Activated naive CD4-positive, alpha-beta T cell treated with anti-CD3 and anti-CD28 coated beads, Interleukin-2, amount 50 U/mL, for 24 hours (primary cell): ENCODE data around the gene PSAP.

ENCODE experiments used
- H3K27ac Mint-ChIP-seq: one replicate; pipeline ENCODE4 v1.8.0; 2021; ENCODE audit warnings: mild to moderate bottlenecking, mixed read lengths
- H3K27me3 Mint-ChIP-seq: one replicate; pipeline ENCODE4 v1.8.0; 2021; ENCODE audit warnings: mixed read lengths
- H3K36me3 Mint-ChIP-seq: one replicate; pipeline ENCODE4 v1.8.0; 2021; ENCODE audit warnings: mixed read lengths
- H3K4me1 Mint-ChIP-seq: one replicate; pipeline ENCODE4 v1.8.0; 2021; ENCODE audit warnings: mixed read lengths
- H3K4me3 Mint-ChIP-seq: one replicate; pipeline ENCODE4 v1.8.0; 2021; ENCODE audit warnings: mild to moderate bottlenecking, mixed read lengths
- H3K9me3 Mint-ChIP-seq: one replicate; pipeline ENCODE4 v1.8.0; 2021; ENCODE audit warnings: mixed read lengths

PSAP gene

DNA sequence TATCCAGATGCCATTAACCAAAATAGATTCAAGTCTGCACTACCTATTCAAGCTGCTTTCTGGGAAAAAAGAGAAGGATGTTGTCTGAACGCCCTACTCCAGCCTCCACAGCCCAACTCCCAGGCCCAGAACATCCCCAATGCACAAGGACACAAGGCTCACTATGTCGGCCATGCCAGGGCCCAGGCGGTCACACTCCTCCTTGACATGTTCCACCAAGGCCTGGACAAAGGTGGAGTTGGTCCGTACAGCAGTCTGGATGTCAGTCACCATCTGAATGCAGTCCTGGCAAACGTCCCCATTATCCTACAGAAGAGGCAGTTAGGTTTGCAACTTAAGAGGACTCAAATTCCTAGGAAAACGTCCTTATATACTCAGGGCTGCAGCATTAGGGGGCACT is 23.2 kb downstream of the PSAP start:
- Mint-ChIP-seq H3K4me3 (no peak overlapping the region), H3K27ac (no peak overlapping the region), H3K4me1 (no peaks in the 10 kb centered on the region), H3K36me3 (peaks cover 17% of the 10 kb centered on the region), H3K9me3 (no peaks in the 10 kb centered on the region), H3K27me3 (no peaks in the 10 kb centered on the region)

- peaks cover 12% of the 10 kb centered on the region for H3K36me3 Mint-ChIP-seq
- H3K4me1 Mint-ChIP-seq, result no peaks in the 10 kb centered on the region
Observed at GRCh38 chr10:71825217-71825616, 25.8 kb downstream of the PSAP start.

DNA sequence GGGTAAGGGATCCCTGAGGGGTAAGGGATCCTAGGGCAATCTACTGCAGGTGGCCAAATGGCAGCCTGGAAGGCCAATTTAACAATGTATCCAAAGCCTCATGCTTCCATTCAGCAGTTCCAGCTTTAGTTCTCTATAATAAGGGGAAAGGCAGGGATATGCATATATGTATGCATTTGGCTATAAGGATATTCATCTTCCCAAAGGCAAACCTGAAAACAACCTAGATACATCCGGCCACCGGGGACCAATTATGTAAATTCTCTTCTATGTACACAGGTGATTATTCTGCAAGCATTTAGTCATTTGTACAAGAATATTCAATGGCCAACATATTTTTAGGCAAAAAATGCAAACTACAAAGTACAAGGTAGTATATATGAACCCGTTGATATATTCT is 26.7 kb downstream of the PSAP start:
- H3K4me1 Mint-ChIP-seq, result no peaks in the 10 kb centered on the region
- no peaks in the 10 kb centered on the region for H3K27me3 Mint-ChIP-seq
- H3K4me3 Mint-ChIP-seq, result no peak overlapping the region
- peaks cover 12% of the 10 kb centered on the region for H3K36me3 Mint-ChIP-seq
- H3K27ac Mint-ChIP-seq, result no peak overlapping the region
- no peaks in the 10 kb centered on the region for H3K9me3 Mint-ChIP-seq

More at GRCh38 chr10:71825217-71825616, 25.8 kb downstream of the PSAP start:
- H3K27me3 Mint-ChIP-seq, result no peaks in the 10 kb centered on the region
- no peak overlapping the region for H3K27ac Mint-ChIP-seq
- H3K9me3 Mint-ChIP-seq, result no peaks in the 10 kb centered on the region
- no peak overlapping the region for H3K4me3 Mint-ChIP-seq

DNA sequence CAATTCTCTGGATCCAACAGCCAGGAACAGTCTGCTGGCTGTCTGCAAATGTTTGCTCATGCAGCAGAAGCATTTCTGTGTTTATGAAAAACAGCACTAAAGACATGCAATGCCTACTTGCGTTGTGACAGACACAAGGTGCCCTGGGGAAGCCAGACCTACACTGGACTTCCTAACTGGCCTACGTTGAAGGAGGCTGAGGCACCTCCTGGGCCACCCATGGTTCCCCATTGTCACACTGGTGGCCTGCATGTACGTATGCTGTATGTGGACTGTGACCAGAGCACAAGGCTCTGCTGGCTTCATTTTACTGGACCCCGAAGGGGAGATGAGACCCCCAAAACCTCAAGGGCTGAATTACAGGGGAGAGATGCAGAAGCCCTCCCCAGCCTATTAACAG is 27.7 kb downstream of the PSAP start:
- H3K4me1 Mint-ChIP-seq, result no peaks in the 10 kb centered on the region
- no peaks in the 10 kb centered on the region for H3K9me3 Mint-ChIP-seq
- no peak overlapping the region for H3K27ac Mint-ChIP-seq
- no peak overlapping the region for H3K4me3 Mint-ChIP-seq
- H3K27me3 Mint-ChIP-seq, result no peaks in the 10 kb centered on the region
- peaks cover 11% of the 10 kb centered on the region for H3K36me3 Mint-ChIP-seq

DNA sequence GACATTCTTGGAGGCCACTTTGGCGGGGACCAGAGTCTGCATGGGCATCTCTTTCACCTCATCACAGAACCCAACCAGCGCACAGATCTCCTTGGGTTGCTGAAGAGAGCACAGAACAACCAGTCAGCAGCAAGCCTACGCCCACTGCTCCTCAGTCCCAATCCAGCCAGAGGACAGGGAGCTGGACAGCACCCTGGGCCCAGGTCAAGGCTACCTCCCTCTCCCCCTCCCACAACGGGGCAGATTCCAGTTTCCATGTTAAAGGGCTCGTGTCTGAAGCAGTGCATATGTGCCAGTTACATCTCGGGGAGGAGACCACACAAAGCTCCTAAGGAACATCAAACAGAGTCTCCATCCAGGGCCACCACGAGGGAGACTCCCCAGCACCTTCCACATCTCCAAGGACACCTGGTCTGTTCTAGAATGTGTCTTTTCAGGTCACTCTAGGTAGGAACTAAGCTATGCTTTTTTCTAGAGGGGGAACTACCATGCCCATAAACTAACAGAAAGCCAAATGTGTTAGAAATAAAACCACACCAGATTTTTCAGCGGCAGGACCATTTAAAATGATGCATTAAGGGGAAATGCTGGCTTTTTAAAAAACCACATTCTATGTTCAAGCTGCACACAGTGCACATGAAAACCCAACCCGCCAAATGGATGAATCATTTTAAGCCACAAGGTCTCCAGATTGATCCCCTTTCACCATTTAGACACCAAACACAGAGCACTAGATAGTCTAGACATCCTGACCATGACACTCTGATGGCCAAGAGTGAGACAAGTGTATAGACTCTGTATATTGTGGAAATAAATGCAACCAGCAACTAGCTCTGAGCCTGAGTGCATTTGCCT is 28.9 kb downstream of the PSAP start:
- no peaks in the 10 kb centered on the region for H3K27me3 Mint-ChIP-seq
- no peaks in the 10 kb centered on the region for H3K9me3 Mint-ChIP-seq
- peaks cover 11% of the 10 kb centered on the region for H3K36me3 Mint-ChIP-seq
- H3K4me3 Mint-ChIP-seq, result no peak overlapping the region
- peak overlapping the region; percentile 23 for H3K27ac Mint-ChIP-seq
- no peaks in the 10 kb centered on the region for H3K4me1 Mint-ChIP-seq

DNA sequence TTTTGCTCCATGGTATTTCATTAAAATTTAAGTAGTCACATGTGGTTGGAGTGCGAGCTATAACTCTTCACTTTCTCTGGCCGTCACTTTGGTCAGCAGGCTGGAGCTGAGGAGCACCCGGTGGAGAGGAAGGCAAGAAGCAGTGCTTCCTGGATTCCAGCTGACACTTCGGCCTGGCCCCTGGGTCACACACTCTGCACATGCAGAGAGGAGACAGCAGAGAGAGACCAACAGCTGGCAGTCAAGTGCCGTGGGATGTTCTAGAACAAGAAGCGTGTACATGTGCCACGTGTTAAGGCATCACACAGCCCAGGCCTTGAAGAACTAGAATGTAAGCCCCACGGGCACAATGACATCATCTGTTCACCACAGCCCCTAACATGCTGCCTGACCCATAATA is 30.1 kb downstream of the PSAP start:
- Mint-ChIP-seq H3K27ac (no peak overlapping the region), H3K27me3 (no peaks in the 10 kb centered on the region), H3K36me3 (peaks cover 10% of the 10 kb centered on the region), H3K4me1 (no peaks in the 10 kb centered on the region), H3K4me3 (no peak overlapping the region), H3K9me3 (no peaks in the 10 kb centered on the region)

- Mint-ChIP-seq H3K4me1 (no peaks in the 10 kb centered on the region), H3K27me3 (no peaks in the 10 kb centered on the region), H3K27ac (no peak overlapping the region), H3K4me3 (no peak overlapping the region), H3K9me3 (no peaks in the 10 kb centered on the region), H3K36me3 (peaks cover 8% of the 10 kb centered on the region)
Observed at GRCh38 chr10:71819985-71820384, 31.1 kb downstream of the PSAP start.

GRCh38 chr10:71819441-71819861 is 31.6 kb downstream of the PSAP start:
- no peaks in the 10 kb centered on the region for H3K4me1 Mint-ChIP-seq
- H3K27ac Mint-ChIP-seq, result no peak overlapping the region
- no peaks in the 10 kb centered on the region for H3K27me3 Mint-ChIP-seq
- no peak overlapping the region for H3K4me3 Mint-ChIP-seq
- no peaks in the 10 kb centered on the region for H3K9me3 Mint-ChIP-seq
- H3K36me3 Mint-ChIP-seq, result peaks cover 8% of the 10 kb centered on the region

- Mint-ChIP-seq H3K9me3 (no peaks in the 10 kb centered on the region), H3K36me3 (peaks cover 8% of the 10 kb centered on the region), H3K27ac (no peak overlapping the region), H3K4me1 (no peaks in the 10 kb centered on the region), H3K4me3 (no peak overlapping the region), H3K27me3 (no peaks in the 10 kb centered on the region)
Observed at GRCh38 chr10:71818674-71819260, 32.3 kb downstream of the PSAP start.

GRCh38 chr10:71817831-71818655 is 33.0 kb downstream of the PSAP start:
- no peaks in the 10 kb centered on the region for H3K27me3 Mint-ChIP-seq
- H3K9me3 Mint-ChIP-seq, result no peaks in the 10 kb centered on the region
- H3K27ac Mint-ChIP-seq, result no peak overlapping the region
- H3K36me3 Mint-ChIP-seq, result peaks cover 6% of the 10 kb centered on the region
- H3K4me1 Mint-ChIP-seq, result no peaks in the 10 kb centered on the region
- H3K4me3 Mint-ChIP-seq, result no peak overlapping the region

GRCh38 chr10:71816936-71817618 is 34.0 kb downstream of the PSAP start:
- H3K27me3 Mint-ChIP-seq, result no peaks in the 10 kb centered on the region
- H3K4me1 Mint-ChIP-seq, result no peaks in the 10 kb centered on the region
- H3K36me3 Mint-ChIP-seq, result peaks cover 6% of the 10 kb centered on the region
- H3K9me3 Mint-ChIP-seq, result no peaks in the 10 kb centered on the region
- H3K4me3 Mint-ChIP-seq, result no peak overlapping the region
- H3K27ac Mint-ChIP-seq, result no peak overlapping the region

DNA sequence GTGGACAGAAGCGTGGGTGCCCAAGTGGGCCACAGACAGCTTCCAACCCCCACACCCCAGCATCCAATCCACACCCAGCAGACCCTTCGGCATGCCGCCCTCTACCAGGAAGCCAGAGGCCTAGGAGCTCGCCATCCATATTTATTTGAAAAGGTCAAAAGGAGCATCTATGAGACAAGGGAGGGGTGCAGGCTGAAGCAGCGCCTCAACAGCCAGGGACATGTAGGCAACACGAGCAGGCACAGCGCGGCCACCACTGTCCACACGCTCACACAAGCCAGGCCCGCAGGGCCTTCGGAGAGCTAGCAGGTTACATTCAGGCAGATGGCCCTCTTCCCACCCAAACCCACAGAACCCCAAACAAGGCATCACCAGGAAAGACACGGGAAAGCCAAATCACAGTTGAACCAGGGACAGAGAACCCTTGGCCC is 34.6 kb downstream of the PSAP start:
- H3K27me3 Mint-ChIP-seq, result no peaks in the 10 kb centered on the region
- H3K9me3 Mint-ChIP-seq, result no peaks in the 10 kb centered on the region
- H3K4me3 Mint-ChIP-seq, result no peak overlapping the region
- peaks cover 6% of the 10 kb centered on the region for H3K36me3 Mint-ChIP-seq
- no peaks in the 10 kb centered on the region for H3K4me1 Mint-ChIP-seq
- no peak overlapping the region for H3K27ac Mint-ChIP-seq

DNA sequence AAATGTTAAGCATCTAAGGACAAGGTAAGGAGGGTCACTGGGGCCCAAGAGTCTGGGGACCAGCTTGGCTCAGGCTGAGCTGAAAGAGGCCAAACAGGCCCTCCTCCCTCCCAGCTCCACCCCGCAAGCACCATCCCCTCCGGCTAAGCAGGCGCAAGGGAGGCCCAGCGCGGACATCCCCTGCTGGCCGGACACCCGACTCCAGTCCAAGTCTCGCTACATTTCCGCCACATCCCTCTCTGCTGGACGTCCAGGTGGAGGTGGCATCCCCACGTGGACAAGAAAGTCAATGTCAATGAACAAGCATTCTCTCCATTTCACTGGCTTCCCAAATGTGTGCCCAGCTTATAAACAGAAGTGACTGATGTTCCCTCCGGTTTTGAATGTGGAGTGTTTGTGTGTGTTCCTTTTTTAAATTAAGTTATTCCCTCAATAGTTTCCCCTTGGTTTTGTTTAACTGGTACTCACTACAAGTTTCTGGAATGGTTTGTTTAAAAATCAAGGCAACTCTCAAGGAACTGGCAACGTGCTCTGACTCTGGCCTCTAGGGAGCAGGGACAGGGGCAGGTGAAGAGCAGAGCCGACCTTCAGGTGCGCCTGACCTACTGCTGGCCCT is 35.4 kb downstream of the PSAP start:
- H3K36me3 Mint-ChIP-seq, result peaks cover 3% of the 10 kb centered on the region
- no peak overlapping the region for H3K4me3 Mint-ChIP-seq
- no peaks in the 10 kb centered on the region for H3K27me3 Mint-ChIP-seq
- H3K27ac Mint-ChIP-seq, result no peak overlapping the region
- H3K9me3 Mint-ChIP-seq, result no peaks in the 10 kb centered on the region
- no peaks in the 10 kb centered on the region for H3K4me1 Mint-ChIP-seq

DNA sequence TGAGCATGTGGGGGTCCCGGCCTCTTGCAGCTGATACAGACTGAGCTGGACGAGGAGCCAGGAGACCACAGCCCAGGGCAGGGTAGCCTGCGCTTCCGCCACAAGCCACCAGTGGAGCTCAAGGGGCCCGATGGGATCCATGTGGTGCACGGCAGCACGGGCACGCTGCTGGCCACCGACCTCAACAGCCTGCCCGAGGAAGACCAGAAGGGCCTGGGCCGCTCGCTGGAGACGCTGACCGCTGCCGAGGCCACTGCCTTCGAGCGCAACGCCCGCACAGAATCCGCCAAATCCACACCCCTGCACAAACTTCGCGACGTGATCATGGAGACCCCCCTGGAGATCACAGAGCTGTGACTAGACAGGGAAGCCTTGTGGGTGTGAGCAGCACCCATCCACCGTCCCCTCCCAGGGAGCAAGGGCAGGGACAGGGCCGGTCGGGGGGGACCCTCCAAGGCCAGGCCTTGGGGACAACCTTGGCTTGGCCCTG is 36.1 kb downstream of the PSAP start:
- Mint-ChIP-seq H3K4me1 (no peaks in the 10 kb centered on the region), H3K27me3 (no peaks in the 10 kb centered on the region), H3K36me3 (peaks cover 3% of the 10 kb centered on the region), H3K27ac (no peak overlapping the region), H3K9me3 (no peaks in the 10 kb centered on the region), H3K4me3 (no peak overlapping the region)
